ENCODE data around the gene N4BP2L1.
"Not testable (repeated sequence)": the region's sequence is repeated elsewhere in the genome, so short reads cannot be mapped to it uniquely, and the experiment has no call there.

Gene N4BP2L1

DNA sequence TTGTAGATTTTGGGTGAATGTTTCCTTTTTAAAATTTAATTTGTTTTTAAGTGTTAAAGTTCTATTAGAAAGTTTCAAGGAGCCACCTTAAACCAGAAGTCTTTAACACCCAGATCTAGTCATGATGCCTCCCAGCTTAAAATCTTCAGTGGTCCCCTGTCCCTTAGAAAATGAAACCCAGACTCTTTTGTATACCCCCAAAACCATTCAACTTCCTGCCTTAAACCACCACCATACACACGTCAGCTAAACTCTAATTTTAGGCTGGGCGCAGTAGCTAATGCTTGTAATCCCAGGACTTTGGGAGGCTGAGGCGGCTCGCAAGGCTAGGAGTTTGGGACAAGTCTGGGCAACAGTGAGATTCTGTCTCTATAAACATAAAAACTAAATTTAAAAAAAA is 37.9 kb downstream of the N4BP2L1 start:
- DNase-seq (ENCODE audit: low read depth) = no peak

DNA sequence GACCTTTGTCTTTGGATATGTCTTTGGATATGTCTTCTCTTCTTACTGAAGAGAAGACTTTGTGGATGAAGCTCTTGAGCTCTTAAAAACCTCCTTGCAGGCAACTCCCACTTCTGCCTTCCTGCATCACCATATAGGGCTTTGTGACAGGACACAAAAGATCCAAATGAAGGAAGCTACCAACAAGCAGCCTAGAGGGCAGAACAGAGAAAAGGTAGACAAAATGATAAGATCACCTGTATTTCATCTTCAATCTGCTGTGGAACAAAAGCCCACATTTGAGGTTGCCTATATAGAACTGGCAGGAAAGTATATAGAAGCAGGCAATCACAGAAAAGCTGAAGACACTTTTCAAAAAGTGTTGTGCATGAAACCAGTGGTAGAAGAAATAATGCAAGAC is 42.5 kb downstream of the N4BP2L1 start:
- no peak for DNase-seq (ENCODE audit: low read depth)

DNA sequence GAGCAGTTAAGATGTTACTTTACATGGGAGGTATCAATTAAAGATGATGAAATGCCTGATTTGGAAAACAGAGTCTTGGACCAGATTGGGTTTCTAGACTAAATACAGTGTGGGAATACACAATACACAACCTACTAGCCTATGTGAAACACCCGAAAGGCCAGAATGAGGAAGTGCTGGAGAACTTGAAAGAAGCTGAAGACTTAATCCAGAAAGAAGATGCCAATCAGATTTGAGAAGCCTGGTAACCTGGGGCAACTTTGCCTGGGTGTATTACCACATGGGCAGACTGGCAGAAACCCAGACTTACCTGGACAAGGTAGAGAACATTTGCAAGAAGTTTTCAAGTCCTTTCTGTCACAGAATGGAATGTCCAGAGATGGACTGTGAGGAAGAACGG is 43.2 kb downstream of the N4BP2L1 start:
- no peak for DNase-seq (ENCODE audit: low read depth)

DNA sequence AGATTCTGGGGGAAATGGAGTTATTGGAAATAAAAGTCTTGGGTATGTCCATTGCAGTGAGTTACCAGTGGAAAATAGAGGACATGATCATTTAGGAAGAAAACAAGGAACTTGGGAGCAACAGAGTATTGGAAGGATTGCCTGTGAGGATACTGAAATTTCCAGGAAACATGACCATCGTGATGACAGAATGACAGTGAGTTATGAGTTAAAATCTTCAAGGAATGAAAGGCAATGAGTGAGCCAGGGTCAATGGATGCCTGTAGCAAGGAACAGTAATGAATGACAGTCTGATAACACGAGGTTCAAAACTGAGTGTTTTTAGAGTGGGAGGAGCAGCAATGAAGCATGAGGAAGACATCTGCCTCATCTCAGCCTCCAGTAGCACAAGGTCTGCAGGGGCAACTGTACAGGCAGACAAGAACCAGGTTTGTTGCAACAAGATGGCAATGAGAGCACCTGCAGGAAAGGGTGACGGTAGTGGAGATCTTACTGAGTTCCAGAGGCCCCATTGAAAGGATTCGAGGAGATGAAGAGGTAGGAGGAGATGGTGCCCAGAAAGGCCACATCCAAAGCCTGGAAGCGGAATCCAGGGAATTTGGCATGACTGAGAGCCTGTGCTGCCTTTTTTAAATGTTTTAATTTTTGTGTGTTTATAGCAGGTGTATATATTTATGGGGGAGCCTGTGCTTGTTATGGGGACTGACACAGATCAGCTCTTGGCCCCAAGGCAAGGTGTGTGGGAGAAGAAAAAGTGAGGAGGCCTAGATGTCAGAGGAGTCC is 43.9 kb downstream of the N4BP2L1 start:
- no peak for DNase-seq (ENCODE audit: low read depth)

DNA sequence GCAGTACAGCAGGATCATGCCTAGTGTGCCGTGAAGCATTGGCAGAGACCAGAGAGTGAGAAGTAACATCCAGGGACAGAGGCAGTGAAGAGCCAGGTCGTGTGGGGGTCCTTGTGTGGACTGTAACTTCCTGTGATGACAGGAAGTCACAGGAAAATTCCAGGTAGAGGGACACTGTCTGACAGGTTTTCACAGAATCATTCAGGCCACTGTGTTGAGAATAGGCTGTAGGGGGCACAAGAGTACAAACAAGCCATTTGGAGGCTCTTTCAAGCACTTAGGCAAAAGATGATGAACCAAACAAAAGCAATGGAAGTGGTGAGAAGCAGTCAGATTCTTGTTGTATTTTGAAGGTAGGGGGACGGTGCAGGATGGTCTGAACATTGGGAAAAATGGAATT is 46.4 kb downstream of the N4BP2L1 start:
- DNase-seq (ENCODE audit: low read depth) = no peak

DNA sequence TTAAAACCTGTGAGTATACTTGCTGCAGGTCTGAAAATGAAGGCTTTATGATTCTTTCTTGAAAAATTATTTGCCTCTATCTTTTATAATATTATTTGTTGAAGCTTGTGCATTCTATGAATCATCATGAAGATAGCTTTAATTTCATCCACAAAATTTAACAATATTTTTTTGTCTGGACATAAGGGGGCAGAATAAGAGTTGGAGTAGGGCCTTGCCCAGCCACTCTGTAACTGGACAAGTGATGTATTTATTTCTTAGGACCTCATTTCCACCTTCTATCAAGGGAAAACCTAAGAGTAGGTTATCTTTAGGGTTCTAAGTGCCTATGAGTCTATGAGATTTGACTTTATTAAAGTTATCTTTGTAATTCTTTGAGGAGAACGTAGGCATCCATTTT is 49.9 kb downstream of the N4BP2L1 start:
- DNase-seq (ENCODE audit: low read depth) = no peak

DNA sequence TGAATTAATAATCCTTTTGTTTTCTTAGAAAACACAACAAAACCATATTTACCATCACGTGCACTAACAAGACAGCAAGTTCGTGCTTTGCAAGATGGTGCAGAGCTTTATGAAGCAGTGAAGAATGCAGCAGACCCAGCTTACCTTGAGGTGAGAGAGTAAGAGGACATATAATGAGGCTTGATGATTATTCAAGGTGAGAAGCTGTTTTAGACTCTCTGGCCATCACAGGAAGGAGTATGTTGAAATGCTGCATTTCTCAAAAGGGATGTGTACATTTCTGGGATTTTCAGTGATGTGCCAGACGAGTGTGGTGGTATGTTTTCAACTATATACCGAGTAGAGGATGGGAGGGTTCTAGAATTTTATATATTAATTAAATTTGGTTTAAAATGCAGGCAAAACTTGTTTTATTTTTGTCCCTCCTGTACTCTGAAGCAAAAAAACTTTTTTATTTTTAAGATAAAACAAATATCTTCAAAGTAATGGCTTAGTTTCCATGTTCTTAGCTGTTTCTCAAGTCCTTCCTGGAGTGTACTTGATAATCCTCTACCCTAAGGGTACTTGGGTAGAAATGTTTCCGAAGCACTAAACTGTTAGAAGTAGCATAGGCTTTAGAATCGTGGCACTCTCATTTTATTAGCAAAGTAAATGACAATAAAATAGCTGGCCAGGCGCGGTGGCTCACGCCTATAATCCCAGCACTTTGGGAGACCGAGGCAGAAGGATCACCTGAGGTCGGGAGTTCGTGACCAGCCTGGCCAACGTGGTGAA is 51.1 kb downstream of the N4BP2L1 start:
- no peak for DNase-seq (ENCODE audit: low read depth)

DNA sequence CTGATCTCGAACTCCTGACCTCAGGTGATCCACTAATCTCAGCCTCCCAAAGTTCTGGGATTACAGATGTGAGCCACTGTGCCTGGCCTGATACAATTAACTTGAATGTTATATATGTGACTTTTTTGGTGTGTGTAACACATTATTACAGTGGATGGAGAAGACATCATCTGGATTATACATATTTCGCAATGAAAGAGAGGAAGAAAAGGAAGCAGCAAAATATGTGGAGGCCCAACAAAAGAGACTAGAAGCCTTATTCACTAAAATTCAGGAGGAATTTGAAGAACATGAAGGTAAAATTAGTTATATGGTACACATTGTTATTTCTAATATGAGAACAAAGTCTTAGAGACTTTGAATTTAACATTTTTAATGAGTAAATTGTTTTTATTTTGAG is 57.1 kb downstream of the N4BP2L1 start:
- no peak for DNase-seq (ENCODE audit: low read depth)

DNA sequence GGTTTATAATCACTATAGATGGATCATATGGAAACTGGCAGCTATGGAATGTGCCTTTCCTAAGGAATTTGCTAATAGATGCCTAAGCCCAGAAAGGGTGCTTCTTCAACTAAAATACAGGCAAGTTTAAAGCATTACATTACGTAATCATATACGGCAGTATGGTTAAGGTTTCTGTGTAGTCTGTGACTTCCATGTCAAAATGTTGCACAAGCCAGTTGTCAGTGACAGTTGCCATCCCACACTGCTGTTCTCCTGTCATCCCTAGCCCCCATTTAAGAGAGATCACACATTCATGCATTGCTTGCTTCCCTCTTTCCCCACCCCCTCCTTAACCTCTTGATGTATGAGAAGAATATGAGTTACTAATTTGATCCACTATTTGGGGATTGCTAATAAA is 65.4 kb downstream of the N4BP2L1 start:
- DNase-seq (ENCODE audit: low read depth) = no peak

DNA sequence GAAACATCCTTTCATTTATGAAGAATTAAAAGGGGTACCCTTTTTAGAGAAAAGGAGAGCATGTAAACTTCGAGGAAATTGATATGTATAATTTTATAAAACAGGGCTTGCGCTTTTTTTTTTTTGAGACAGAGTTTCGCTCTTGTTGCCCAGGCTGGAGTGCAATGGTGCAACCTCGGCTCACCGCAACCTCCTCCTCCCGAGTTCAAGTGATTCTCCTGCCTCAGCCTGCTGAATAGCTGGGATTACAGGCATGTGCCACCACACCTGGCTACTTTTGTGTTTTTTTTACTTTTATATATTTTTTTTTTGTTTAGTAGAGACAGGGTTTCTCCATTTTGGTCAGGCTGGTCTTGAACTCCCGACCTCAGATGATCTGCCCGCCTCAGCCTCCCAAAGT is 72.0 kb downstream of the N4BP2L1 start:
- DNase-seq (ENCODE audit: low read depth) = not testable (repeated sequence)

DNA sequence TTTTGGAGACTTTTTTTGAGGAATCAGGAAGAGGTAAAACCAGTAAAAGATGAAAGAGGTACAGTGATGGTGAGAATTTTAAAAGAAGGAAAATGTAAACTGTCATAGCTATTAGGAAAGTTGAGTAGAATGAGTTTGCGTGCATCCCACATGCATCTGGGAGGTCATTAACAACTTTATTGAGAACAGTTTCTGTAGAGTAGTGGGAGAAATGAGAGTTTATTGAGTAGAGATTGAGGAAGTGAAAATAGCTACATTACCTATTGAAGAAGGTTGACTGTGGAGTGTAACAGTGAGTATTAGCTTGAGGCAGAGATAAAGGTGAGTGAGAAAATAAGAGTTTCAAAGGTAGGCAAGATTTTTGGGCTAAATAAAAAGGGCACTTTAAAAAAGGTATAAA is 73.9 kb downstream of the N4BP2L1 start:
- DNase-seq (ENCODE audit: low read depth) = no peak

DNA sequence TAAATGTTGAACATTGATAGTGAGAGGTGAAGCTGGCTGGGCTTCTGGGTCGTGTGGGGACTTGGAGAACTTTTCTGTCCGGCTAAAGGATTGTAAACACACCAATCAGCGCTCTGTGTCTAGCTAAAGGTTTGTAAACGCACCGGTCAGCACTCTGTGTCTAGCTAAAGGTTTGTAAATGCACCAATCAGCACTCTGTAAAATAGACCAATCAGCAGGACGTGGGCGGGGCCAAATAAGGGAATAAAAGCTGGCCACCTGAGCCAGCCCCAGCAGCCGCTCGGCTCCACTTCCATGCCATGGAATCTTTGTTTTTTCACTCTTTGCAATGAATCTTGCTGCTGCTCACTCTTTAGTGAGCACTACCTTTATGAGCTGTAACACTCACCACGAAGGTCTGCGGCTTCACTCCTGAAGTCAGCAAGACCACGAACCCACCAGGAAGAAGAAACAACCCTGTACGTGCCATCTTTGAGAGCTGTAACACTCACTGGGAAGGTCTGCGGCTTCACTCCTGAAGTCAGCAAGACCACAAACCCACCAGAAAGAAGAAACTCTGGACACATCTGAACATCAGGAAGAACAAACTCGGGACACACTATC is 77.0 kb downstream of the N4BP2L1 start:
- not testable (repeated sequence) for DNase-seq (ENCODE audit: low read depth)

Measured in HS-27A (cell line).